ENCODE results near the gene CKLF.

DNA sequence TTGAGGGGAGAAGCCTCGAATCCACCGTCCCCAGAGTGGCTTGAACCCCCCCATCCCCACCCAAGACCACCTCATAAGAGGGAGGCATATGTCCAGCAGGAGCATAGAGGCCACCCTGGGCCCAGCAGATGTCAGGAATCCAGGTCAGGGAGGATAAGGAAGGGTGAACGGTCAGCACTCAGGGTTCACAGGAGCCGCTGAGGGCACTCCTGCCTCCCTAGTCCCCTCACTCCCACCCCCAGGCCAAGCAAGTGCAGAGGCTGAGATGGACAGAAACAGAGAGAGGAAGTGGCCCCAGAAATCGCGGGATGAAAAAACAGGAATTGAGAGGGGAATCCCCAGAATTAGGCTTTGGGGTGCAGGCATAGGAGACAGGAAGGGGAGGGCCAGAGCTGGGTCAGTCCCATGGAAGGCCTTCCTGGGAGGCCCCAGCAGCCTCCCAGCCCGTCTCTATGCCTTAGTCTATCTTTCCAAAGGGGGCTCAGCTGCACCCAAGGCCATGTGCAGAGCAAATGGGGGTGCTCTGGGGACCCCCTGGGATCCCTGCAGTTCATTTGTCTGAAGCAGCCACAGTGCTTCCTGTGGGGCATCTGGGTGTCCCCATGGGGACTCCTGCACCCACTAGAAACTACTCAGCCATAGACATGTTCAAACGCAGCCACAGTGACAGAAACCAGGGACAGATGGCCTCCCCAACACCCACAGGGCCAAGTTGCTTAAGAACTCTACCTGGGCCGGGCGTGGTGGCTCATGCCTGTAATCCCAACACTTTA is 53.8 kb downstream of the CKLF start:
- TF ChIP-seq, protein P1, sequence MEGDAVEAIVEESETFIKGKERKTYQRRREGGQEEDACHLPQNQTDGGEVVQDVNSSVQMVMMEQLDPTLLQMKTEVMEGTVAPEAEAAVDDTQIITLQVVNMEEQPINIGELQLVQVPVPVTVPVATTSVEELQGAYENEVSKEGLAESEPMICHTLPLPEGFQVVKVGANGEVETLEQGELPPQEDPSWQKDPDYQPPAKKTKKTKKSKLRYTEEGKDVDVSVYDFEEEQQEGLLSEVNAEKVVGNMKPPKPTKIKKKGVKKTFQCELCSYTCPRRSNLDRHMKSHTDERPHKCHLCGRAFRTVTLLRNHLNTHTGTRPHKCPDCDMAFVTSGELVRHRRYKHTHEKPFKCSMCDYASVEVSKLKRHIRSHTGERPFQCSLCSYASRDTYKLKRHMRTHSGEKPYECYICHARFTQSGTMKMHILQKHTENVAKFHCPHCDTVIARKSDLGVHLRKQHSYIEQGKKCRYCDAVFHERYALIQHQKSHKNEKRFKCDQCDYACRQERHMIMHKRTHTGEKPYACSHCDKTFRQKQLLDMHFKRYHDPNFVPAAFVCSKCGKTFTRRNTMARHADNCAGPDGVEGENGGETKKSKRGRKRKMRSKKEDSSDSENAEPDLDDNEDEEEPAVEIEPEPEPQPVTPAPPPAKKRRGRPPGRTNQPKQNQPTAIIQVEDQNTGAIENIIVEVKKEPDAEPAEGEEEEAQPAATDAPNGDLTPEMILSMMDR (IDR thresholded peaks at IDR 0.05), result no peak
- TF ChIP-seq POLR2A (IDR thresholded peaks at IDR 0.05), result no peak

All from lower leg skin (tissue), 3 donors.